ENCODE measurements around the gene ID2. TPM values are rescaled to one million over a fixed set of nuclear protein-coding genes. Genes with fewer than 3 reads are reported as not detected.

The ID2 gene
- total RNA-seq, 1 donor, result 168 TPM

DNA sequence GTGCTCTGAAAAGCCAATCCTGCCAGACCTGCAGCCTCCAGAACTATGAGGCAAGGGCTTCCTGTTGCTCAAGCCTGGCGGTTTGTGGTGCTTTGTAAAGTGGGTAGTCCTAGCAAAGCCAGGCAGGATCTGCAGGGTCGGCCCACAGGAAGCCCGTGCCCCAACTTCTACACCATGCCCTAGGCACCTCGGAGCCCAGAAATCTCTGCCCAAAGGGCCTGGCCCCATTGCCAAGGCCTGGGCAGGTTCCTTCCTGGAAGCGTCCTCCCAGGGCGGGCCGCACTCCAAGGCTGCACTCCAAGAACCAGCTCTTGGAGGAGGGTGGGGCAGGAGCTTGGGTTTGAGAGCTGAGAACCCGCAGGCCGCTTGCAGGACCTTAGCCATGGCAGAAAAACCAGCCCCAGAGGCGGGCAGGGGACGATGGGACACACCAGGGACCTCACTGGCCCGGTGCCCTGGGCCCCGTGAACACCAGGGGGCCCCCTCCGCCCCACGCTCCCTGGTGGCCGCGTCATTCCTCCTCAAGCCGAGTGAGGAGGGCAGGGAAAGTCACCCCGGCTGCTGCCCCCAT is 37.2 kb upstream of the ID2 start:
- Histone ChIP-seq H3K36me3 (ENCODE audit: insufficient read depth, low read length) (no peaks in the 10 kb centered on the region), H2AFZ (ENCODE audit: low read length) (no peak overlapping the region), H3K79me2 (ENCODE audit: insufficient read depth, low read length) (no peaks in the 10 kb centered on the region), H3K4me1 (ENCODE audit: insufficient read depth, low read length) (no peaks in the 10 kb centered on the region), H3K4me3 (ENCODE audit: insufficient read depth, low read length) (no peak overlapping the region), H3K4me2 (ENCODE audit: insufficient read depth, low read length) (no peak overlapping the region), H3K9me3 (ENCODE audit: low read depth, low read length) (no peaks in the 10 kb centered on the region), H3K27ac (ENCODE audit: low read depth, low read length) (no peak overlapping the region), H3K27me3 (ENCODE audit: insufficient read depth, low read length) (no peaks in the 10 kb centered on the region), H4K20me1 (ENCODE audit: insufficient read depth, low read length) (no peaks in the 10 kb centered on the region)
- peak; percentile 55 for DNase-seq (ENCODE audit: insufficient read length, low spot score, missing footprints)
- TF ChIP-seq, protein P1, sequence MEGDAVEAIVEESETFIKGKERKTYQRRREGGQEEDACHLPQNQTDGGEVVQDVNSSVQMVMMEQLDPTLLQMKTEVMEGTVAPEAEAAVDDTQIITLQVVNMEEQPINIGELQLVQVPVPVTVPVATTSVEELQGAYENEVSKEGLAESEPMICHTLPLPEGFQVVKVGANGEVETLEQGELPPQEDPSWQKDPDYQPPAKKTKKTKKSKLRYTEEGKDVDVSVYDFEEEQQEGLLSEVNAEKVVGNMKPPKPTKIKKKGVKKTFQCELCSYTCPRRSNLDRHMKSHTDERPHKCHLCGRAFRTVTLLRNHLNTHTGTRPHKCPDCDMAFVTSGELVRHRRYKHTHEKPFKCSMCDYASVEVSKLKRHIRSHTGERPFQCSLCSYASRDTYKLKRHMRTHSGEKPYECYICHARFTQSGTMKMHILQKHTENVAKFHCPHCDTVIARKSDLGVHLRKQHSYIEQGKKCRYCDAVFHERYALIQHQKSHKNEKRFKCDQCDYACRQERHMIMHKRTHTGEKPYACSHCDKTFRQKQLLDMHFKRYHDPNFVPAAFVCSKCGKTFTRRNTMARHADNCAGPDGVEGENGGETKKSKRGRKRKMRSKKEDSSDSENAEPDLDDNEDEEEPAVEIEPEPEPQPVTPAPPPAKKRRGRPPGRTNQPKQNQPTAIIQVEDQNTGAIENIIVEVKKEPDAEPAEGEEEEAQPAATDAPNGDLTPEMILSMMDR (IDR thresholded peaks at IDR 0.05; ENCODE audit: extremely low read depth, low read depth, low read length), result no peak

DNA sequence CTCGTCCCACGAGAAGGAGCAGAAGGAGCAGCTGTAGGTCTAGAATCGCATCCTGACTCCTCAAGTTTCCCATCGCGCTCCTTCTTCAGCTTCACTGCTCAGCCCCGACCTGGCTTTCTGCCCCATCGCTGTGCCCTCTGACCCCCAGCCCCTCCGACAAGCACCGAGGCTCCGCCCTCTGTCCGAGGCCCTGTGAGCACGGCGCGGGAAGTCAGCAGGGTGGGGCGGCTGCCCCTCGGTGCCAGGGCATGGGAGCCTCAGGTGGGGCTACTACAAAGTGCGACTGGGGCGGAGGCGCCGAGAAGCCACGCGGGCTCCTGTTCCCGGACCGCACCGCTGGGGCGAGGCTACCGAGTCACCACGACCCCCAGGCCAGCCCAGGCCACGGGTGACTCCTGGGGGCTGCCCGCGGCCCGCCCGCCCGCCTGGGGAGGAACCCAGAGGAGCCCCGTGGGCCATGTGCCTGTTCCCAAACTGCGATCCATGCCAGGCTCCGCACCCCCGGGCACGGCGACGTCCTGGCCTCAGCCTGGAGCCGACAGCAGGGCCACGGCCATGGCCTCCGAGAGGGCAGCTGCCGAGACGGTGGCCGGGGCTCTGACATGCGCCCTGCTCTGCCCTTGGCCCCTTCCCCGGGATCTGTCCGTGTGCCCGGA is 36.6 kb upstream of the ID2 start:
- Histone ChIP-seq H4K20me1 (ENCODE audit: insufficient read depth, low read length) (no peaks in the 10 kb centered on the region), H3K4me3 (ENCODE audit: insufficient read depth, low read length) (no peak overlapping the region), H3K4me2 (ENCODE audit: insufficient read depth, low read length) (no peak overlapping the region), H3K4me1 (ENCODE audit: insufficient read depth, low read length) (no peaks in the 10 kb centered on the region), H3K27ac (ENCODE audit: low read depth, low read length) (no peak overlapping the region), H2AFZ (ENCODE audit: low read length) (no peak overlapping the region), H3K79me2 (ENCODE audit: insufficient read depth, low read length) (no peaks in the 10 kb centered on the region), H3K36me3 (ENCODE audit: insufficient read depth, low read length) (no peaks in the 10 kb centered on the region), H3K9me3 (ENCODE audit: low read depth, low read length) (no peaks in the 10 kb centered on the region), H3K27me3 (ENCODE audit: insufficient read depth, low read length) (no peaks in the 10 kb centered on the region)
- DNase-seq (ENCODE audit: insufficient read length, low spot score, missing footprints), result peak; percentile 15
- TF ChIP-seq, protein P1 (IDR thresholded peaks at IDR 0.05; ENCODE audit: extremely low read depth, low read depth, low read length), result no peak

DNA sequence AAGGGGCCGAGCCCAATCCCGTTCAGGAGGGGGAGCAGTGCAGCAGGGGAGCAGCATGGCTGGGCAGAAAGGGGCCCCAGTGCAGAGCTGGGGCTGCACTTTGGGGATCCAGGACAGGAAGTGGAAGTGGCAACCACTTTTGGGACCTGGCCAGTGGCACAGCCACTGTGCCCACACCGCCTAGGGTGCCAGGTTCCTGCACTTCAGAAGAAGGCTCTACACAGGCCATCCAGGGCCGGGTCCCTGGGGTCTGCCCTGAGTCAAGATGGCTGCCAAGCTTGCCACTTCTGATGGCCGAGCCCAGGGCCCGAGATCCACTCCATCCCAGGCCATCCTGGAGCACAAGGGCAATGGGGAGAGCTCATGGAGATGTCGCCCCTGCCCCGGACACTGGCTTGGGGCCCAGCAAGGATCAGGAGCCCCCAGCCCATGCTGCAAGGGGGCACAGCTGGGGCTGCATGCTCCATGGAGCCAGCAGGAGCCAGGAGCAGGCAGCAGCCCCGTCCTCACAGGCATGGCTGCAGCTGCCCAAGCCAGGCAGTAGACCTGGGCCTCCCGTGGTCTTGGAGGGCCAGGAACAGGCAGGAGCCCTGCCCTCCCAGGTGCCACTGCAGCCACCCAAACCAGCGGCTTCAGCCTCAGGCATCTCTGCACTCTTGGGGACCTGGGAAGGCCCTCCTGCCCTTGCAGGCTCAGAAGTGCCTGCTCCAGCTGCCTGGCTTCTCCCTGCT is 35.0 kb upstream of the ID2 start:
- H3K27me3 ChIP-seq (ENCODE audit: insufficient read depth, low read length), result no peaks in the 10 kb centered on the region
- no peak overlapping the region for H3K4me2 ChIP-seq (ENCODE audit: insufficient read depth, low read length)
- no peak overlapping the region for H3K27ac ChIP-seq (ENCODE audit: low read depth, low read length)
- H2AFZ ChIP-seq (ENCODE audit: low read length), result no peak overlapping the region
- no peaks in the 10 kb centered on the region for H4K20me1 ChIP-seq (ENCODE audit: insufficient read depth, low read length)
- no peaks in the 10 kb centered on the region for H3K79me2 ChIP-seq (ENCODE audit: insufficient read depth, low read length)
- H3K36me3 ChIP-seq (ENCODE audit: insufficient read depth, low read length), result no peaks in the 10 kb centered on the region
- no peak overlapping the region for H3K4me3 ChIP-seq (ENCODE audit: insufficient read depth, low read length)
- TF ChIP-seq, protein P1 (IDR thresholded peaks at IDR 0.05; ENCODE audit: extremely low read depth, low read depth, low read length), result no peak
- no peaks in the 10 kb centered on the region for H3K9me3 ChIP-seq (ENCODE audit: low read depth, low read length)
- no peaks in the 10 kb centered on the region for H3K4me1 ChIP-seq (ENCODE audit: insufficient read depth, low read length)
- peak; percentile 65 for DNase-seq (ENCODE audit: insufficient read length, low spot score, missing footprints)

DNA sequence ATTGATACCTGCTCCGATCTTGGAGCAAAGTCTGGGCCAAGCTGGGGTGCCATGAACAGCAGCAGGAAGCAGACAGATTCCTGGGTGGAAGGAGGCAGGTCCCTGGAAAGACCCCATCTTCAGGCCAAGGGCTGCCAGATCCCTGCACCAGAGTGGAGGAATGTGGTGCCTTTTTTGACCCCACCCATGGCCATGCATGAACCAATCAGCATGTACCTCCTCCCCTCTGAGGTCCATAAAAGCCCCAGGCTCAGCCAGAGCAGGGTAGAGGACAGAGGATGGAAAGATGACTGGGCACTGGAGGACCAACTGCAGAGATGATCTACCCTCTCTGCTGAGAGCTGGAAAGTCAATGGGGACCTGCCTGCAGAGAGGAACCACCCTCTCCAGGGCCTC is 34.4 kb upstream of the ID2 start:
- no peaks in the 10 kb centered on the region for H4K20me1 ChIP-seq (ENCODE audit: insufficient read depth, low read length)
- no peaks in the 10 kb centered on the region for H3K36me3 ChIP-seq (ENCODE audit: insufficient read depth, low read length)
- H3K4me2 ChIP-seq (ENCODE audit: insufficient read depth, low read length), result no peak overlapping the region
- TF ChIP-seq, protein P1 (IDR thresholded peaks at IDR 0.05; ENCODE audit: extremely low read depth, low read depth, low read length), result no peak
- DNase-seq (ENCODE audit: insufficient read length, low spot score, missing footprints), result peak; percentile 31
- no peak overlapping the region for H3K4me3 ChIP-seq (ENCODE audit: insufficient read depth, low read length)
- H3K27me3 ChIP-seq (ENCODE audit: insufficient read depth, low read length), result no peaks in the 10 kb centered on the region
- no peaks in the 10 kb centered on the region for H3K9me3 ChIP-seq (ENCODE audit: low read depth, low read length)
- no peak overlapping the region for H3K27ac ChIP-seq (ENCODE audit: low read depth, low read length)
- no peak overlapping the region for H2AFZ ChIP-seq (ENCODE audit: low read length)
- H3K79me2 ChIP-seq (ENCODE audit: insufficient read depth, low read length), result no peaks in the 10 kb centered on the region
- H3K4me1 ChIP-seq (ENCODE audit: insufficient read depth, low read length), result no peaks in the 10 kb centered on the region
